Chondrocyte (in vitro differentiated cells): ENCODE data around the gene PLEKHO1. TPM values are rescaled to one million over a fixed set of nuclear protein-coding genes. Genes with fewer than 3 reads are reported as not detected.

ENCODE experiments used
- DNase-seq: peaks from one replicate; pipeline ENCODE4 v3.0.0; 2021; ENCODE audit warnings: mixed read lengths, low spot score
- H3K27ac Mint-ChIP-seq: one replicate; pipeline ENCODE4 v1.8.0; 2021; ENCODE audit warnings: mild to moderate bottlenecking, moderate library complexity, mixed read lengths; ENCODE audit not compliant: unreplicated experiment
- H3K27me3 Mint-ChIP-seq: 2 replicates; pipeline ENCODE4 v1.8.0; 2021; ENCODE audit warnings: low read depth, mixed read lengths
- H3K36me3 Mint-ChIP-seq: 2 replicates; pipeline ENCODE4 v1.8.0; 2021; ENCODE audit warnings: low read depth, mixed read lengths
- H3K4me1 Mint-ChIP-seq: 2 replicates; pipeline ENCODE4 v1.8.0; 2021; ENCODE audit warnings: low read depth, mild to moderate bottlenecking, mixed read lengths
- H3K4me3 Mint-ChIP-seq: one replicate; pipeline ENCODE4 v1.8.0; 2021; ENCODE audit warnings: mild to moderate bottlenecking, moderate library complexity, mixed read lengths; ENCODE audit not compliant: unreplicated experiment
- H3K9me3 Mint-ChIP-seq: 2 replicates; pipeline ENCODE4 v1.8.0; 2021; ENCODE audit warnings: low read depth, mixed read lengths
- total RNA-seq: library from RNA; stranded (reverse); gene quantifications from 3 replicates; pipeline ENCODE4 v1.2.1, GENCODE V29; 2021
- TF ChIP-seq, protein P1 (sequence below): fragments of 200-600 bp; sonication (generic); IDR thresholded peaks from 2 replicates; pipeline ENCODE4 v1.5.0; 2021; ENCODE audit warnings: antibody characterized with exemption, mild to moderate bottlenecking, moderate library complexity

PLEKHO1 gene
- total RNA-seq, 1 donor from 2014 or later: 52.5 TPM

DNA sequence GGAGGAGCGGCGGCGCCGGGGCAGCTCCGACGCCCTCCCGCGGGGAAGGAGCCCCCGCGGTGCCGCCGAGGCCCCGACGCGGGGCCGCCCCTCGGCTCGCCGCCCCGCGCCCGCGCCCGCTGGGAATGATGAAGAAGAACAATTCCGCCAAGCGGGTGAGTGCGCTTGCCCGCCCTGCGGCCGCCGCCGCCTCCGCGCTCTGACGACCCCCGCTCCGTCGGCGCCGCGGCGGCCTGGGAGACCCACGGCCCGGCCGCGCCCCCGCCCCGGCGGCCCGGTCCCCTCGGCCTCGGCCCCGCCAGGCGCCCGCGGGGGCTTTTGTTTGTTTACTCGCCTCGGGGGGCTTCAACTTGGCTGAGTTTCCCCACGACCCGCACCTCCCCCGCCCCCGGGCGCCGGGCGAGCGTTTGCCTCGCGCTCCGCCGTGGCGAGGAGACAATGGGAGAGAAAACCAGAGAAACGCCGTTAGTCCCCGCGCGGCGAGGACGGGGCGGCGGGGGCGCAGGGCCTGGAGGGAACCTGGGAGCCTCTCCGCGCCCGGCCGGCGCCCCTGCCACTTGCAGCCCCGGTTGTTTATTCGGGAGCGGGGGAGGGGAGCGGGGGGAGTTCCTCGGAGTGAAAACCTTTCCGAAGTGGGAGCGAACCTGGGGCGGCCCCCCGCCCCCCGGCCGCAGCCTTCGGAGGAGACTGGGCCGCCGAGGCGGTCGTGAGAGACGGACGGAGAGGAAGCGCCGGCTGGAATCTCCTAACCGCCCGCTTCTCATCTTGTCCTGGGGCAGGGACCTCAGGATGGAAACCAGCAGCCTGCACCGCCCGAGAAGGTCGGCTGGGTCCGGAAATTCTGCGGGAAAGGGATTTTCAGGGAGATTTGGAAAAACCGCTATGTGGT is 661 bp downstream of the PLEKHO1 start:
- TF ChIP-seq, protein P1, sequence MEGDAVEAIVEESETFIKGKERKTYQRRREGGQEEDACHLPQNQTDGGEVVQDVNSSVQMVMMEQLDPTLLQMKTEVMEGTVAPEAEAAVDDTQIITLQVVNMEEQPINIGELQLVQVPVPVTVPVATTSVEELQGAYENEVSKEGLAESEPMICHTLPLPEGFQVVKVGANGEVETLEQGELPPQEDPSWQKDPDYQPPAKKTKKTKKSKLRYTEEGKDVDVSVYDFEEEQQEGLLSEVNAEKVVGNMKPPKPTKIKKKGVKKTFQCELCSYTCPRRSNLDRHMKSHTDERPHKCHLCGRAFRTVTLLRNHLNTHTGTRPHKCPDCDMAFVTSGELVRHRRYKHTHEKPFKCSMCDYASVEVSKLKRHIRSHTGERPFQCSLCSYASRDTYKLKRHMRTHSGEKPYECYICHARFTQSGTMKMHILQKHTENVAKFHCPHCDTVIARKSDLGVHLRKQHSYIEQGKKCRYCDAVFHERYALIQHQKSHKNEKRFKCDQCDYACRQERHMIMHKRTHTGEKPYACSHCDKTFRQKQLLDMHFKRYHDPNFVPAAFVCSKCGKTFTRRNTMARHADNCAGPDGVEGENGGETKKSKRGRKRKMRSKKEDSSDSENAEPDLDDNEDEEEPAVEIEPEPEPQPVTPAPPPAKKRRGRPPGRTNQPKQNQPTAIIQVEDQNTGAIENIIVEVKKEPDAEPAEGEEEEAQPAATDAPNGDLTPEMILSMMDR: no peak
- no peak for DNase-seq
- H3K27ac Mint-ChIP-seq: peak overlapping the region; percentile 87
- H3K4me3 Mint-ChIP-seq: peak overlapping the region; percentile 91
- H3K4me1 Mint-ChIP-seq: peaks cover 53% of the 10 kb centered on the region
- no peaks in the 10 kb centered on the region for H3K27me3 Mint-ChIP-seq
- H3K36me3 Mint-ChIP-seq: peaks cover 22% of the 10 kb centered on the region
- no peaks in the 10 kb centered on the region for H3K9me3 Mint-ChIP-seq

DNA sequence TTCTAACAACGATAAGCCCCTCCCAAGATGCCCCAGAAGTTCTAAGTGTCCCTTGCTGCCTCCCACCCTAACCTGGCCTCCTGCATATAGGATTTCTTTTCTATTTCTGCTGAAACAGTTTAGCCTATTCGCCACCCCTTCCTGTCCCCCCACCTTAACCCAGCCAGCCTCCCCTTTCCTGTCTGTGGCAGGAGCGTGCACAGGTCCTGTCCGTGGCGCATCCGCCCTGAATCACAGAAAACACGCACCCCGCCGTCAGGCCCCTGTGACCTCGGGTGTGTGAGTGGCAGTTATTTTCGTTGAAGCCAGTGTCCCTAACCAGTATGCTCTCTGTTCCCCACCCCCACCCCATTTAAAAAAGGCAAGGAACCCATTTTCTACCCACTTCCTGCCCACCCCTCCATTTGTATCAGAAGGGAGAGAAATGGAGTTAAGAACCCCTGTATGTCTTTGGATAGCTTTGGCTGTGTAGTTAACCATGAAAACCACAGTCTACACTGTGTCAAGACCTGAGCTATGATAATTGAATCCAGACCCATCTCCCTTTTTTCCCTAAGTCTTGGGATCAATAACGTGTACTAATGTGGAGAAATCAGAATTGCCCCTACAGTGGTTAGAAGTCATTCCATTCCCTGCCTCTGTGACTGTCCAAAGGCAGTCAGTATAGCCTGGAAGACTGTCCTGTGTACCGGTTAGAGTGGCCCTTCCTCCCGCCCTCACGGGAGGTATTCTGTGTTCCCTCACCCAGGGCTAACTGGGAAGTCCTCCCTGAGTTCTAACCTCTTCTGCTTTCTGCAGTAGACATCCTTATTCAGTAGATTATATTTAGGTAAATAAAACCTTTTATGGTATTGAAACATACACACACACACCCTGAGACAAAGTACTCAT is 1.8 kb downstream of the PLEKHO1 start:
- no peaks in the 10 kb centered on the region for H3K27me3 Mint-ChIP-seq
- H3K9me3 Mint-ChIP-seq: no peaks in the 10 kb centered on the region
- peaks cover 54% of the 10 kb centered on the region for H3K4me1 Mint-ChIP-seq
- DNase-seq: no peak
- TF ChIP-seq, protein P1: no peak
- H3K4me3 Mint-ChIP-seq: peak overlapping the region; percentile 91
- H3K36me3 Mint-ChIP-seq: peaks cover 30% of the 10 kb centered on the region
- H3K27ac Mint-ChIP-seq: peak overlapping the region; percentile 87

DNA sequence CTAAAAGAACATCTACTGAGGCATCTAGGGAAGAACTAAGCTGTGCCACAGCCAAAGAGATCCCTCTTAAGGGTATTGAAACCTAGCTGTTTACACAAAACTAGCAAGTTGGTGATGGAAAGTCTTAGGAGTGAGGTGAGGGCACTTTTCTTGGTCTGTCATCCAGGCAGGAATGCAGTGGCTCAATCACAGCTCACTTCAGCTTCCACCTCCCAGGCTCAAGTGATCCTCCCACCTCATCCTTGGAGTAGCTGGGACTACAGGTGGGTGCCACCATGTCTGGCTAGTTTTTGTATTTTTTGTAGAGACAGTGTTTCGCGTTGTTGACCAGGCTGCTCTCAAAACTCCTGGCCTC is 2.4 kb downstream of the PLEKHO1 start:
- Mint-ChIP-seq H3K4me3 (peak overlapping the region; percentile 91), H3K27me3 (no peaks in the 10 kb centered on the region), H3K36me3 (peaks cover 33% of the 10 kb centered on the region), H3K27ac (peak overlapping the region; percentile 87), H3K4me1 (peaks cover 60% of the 10 kb centered on the region), H3K9me3 (no peaks in the 10 kb centered on the region)
- no peak for DNase-seq
- TF ChIP-seq, protein P1: no peak

DNA sequence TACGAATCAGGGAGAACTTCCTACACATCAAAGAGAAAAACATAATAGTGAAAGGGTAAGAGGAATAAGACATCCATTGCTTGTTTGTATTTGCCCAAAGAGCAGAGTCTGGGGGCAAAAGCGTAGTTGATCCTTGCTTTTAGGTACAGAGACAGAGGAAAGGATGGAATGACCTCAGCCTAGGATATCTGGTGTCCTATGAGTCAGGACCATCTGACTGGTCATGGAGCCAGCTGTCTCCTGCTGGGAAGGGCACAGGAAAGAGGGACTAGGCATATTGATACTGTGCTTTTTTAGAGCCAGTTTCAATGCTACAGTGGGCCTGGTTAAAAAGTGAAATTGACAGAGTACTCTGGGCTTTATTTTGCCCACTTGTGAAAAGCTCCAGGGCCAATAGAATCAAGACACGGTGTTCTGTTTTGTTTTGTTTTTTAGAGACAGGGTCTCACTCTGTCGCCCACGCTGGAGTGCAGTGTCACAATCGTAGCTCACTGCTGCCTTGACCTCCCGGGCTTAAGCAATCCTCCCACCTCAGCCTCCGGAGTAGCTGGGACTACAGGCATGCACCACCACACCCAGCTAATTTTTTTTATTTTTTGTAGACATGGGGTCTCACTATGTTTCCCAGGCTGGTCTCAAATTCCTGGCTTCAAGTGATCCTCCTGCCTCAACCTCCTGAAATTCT is 3.2 kb downstream of the PLEKHO1 start:
- Mint-ChIP-seq H3K27ac (peak overlapping the region; percentile 68), H3K4me3 (no peak overlapping the region), H3K27me3 (no peaks in the 10 kb centered on the region), H3K36me3 (peaks cover 36% of the 10 kb centered on the region), H3K4me1 (peaks cover 61% of the 10 kb centered on the region), H3K9me3 (no peaks in the 10 kb centered on the region)
- DNase-seq: no peak
- TF ChIP-seq, protein P1: no peak

DNA sequence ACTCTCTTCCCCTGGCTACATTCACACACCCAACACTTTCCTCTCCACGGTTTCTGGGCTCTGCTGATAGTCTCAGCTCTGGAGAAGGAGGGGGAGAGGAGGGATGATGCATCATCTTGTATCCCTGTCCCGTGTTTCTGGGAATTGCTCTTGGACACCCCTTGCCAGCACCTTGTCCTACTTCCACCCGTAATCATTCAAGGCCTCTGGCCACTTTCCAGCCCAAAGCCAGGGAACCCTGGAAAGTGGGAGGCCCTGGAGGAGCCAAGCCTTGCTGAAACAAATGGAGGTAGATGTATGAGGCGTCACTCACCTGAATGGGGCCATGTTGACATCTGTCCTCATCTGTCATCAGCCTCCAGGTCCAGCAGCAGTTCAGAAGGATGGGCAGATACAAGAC is 4.4 kb downstream of the PLEKHO1 start:
- Mint-ChIP-seq H3K4me1 (peaks cover 59% of the 10 kb centered on the region), H3K36me3 (peaks cover 39% of the 10 kb centered on the region), H3K9me3 (no peaks in the 10 kb centered on the region), H3K27me3 (no peaks in the 10 kb centered on the region), H3K4me3 (no peak overlapping the region), H3K27ac (peak overlapping the region; percentile 79)
- no peak for DNase-seq
- TF ChIP-seq, protein P1: no peak
